ENCODE measurements around the gene IRAK2.

GRCh38 chr3:10268930-10269329, 104.2 kb downstream of the IRAK2 start:
- no peak for TF ChIP-seq CTCF (conservative IDR thresholded peaks at IDR 0.05 in 1 of 2, IDR thresholded peaks at IDR 0.05 in 1 of 2; ENCODE audit: low read depth in 1 of 2, low read length in 2 of 2)
- TF ChIP-seq EZH2 (IDR thresholded peaks at IDR 0.05; ENCODE audit: low read length, missing control alignments), result no peak

Measured in fibroblast of lung (primary cell).